ENCODE measurements around the gene SAFB2. TPM values are rescaled to one million over a fixed set of nuclear protein-coding genes. Genes with fewer than 3 reads are reported as not detected.

The SAFB2 gene
- polyA plus RNA-seq, 2 of the 4 experiments (the other 2 are of a cell fraction): 33.2 to 51.2 TPM

GRCh38 chr19:5588441-5588840 lies 34.1 kb downstream of the SAFB2 start:
- ChIA-PET CTCF (interaction anchor here (1.1 kb wide), 1 partner anchor 11 kb away, joined by 3 read pairs; no protein-coding TSS in a partner anchor), POLR2A (no interaction called here)

GRCh38 chr19:5587661-5588060 lies 34.9 kb downstream of the SAFB2 start:
- Histone ChIP-seq H3K27ac (no peak overlapping the region), H3K4me1 (no peaks in the 10 kb centered on the region), H3K4me3 (no peak overlapping the region), H3K4me2 (no peak overlapping the region), H3K9me3 (no peaks in the 10 kb centered on the region)
- TF ChIP-seq ELK1 (IDR thresholded peaks at IDR 0.05; ENCODE audit: low read depth, low read length) (no peak), ESRRA (IDR thresholded peaks at IDR 0.05; ENCODE audit: borderline replicate concordance, low read length) (no peak), HMGXB4 (CRISPR knock-in tag; IDR thresholded peaks at IDR 0.05; ENCODE audit: borderline replicate concordance) (no peak), PHF8 (IDR thresholded peaks at IDR 0.05; ENCODE audit: borderline replicate concordance, low read depth) (no peak), RAD21 (conservative IDR thresholded peaks at IDR 0.05 in 1 of 2, IDR thresholded peaks at IDR 0.05 in 1 of 2) (no peak), TP53 (CRISPR knock-in tag; IDR thresholded peaks at IDR 0.05) (no peak), SREBF2 (IDR thresholded peaks at IDR 0.05) (no peak), EHF (CRISPR knock-in tag; IDR thresholded peaks at IDR 0.05) (no peak)
- no peak for FAIRE-seq
- WGBS (ENCODE audit: missing lambda C conversion rate): 89% methylated on average over 6 of the region's 23 CpGs
- DNase-seq (ENCODE audit: low read depth in 1 of 2, low spot score in 1 of 2): no peak
- POLR2A ChIA-PET: no interaction called here
- CTCF ChIA-PET: interaction anchor here (1.1 kb wide), 1 partner anchor 32 kb away, joined by 3 read pairs; no protein-coding TSS in a partner anchor
- ATAC-seq: no peak

More at GRCh38 chr19:5588441-5588840, 34.1 kb downstream of the SAFB2 start:
- no peaks in the 10 kb centered on the region for H3K4me1 ChIP-seq
- no peak overlapping the region for H3K4me3 ChIP-seq
- FAIRE-seq (no peak), ATAC-seq (no peak), DNase-seq (ENCODE audit: low read depth in 1 of 2, low spot score in 1 of 2) (no peak)
- no peaks in the 10 kb centered on the region for H3K9me3 ChIP-seq
- no peak overlapping the region for H3K4me2 ChIP-seq
- 95% methylated on average over 10 of the region's 10 CpGs for WGBS (ENCODE audit: missing lambda C conversion rate)
- no peak for TF ChIP-seq ZNF302 (CRISPR knock-in tag; IDR thresholded peaks at IDR 0.05)
- TF ChIP-seq CTCF (IDR thresholded peaks at IDR 0.05): no peak
- no peak for TF ChIP-seq FOXS1 (CRISPR knock-in tag; IDR thresholded peaks at IDR 0.05)
- no peak for TF ChIP-seq KDM1A (IDR thresholded peaks at IDR 0.05; ENCODE audit: low read depth)
- TF ChIP-seq RARB (CRISPR knock-in tag; IDR thresholded peaks at IDR 0.05): no peak
- no peak for TF ChIP-seq POLR2AphosphoS2 (conservative IDR thresholded peaks at IDR 0.05; ENCODE audit: low read length)
- TF ChIP-seq HOXB13 (CRISPR knock-in tag; IDR thresholded peaks at IDR 0.05; ENCODE audit: low read depth): no peak
- TF ChIP-seq CHD4 (IDR thresholded peaks at IDR 0.05; ENCODE audit: borderline replicate concordance): no peak
- TF ChIP-seq SREBF2 (IDR thresholded peaks at IDR 0.05): no peak
- no peak for TF ChIP-seq JUNB (IDR thresholded peaks at IDR 0.05)
- no peak for TF ChIP-seq BCL3 (IDR thresholded peaks at IDR 0.05)
- no peak overlapping the region for H3K27ac ChIP-seq

Measured in A549 (cell line).